ENCODE data around the gene PKHD1. TPM values are rescaled to one million over a fixed set of nuclear protein-coding genes. Genes with fewer than 3 reads are reported as not detected.

Gene PKHD1
- total RNA-seq, 1 donor from 2014 or later, result not detected

GRCh38 chr6:52133324-52133723 lies 45.9 kb upstream of the PKHD1 start:
- H3K27me3 ChIP-seq, result no peaks in the 10 kb centered on the region
- no peak for DNase-seq (ENCODE audit: low spot score in 2 of 2)
- no peak for TF ChIP-seq CTCF (IDR thresholded peaks at IDR 0.05)

GRCh38 chr6:52132292-52132691 lies 44.9 kb upstream of the PKHD1 start:
- DNase-seq (ENCODE audit: low spot score in 2 of 2), result no peak
- Histone ChIP-seq H3K36me3 (no peaks in the 10 kb centered on the region), H3K4me3 (no peak overlapping the region), H3K9me3 (no peaks in the 10 kb centered on the region), H3K4me1 (no peaks in the 10 kb centered on the region), H3K27ac (no peak overlapping the region), H3K27me3 (no peaks in the 10 kb centered on the region)
- no peak for TF ChIP-seq CTCF (IDR thresholded peaks at IDR 0.05)
- intact Hi-C loops (cut with DNase I), result no loop called here

More at GRCh38 chr6:52133324-52133723, 45.9 kb upstream of the PKHD1 start:
- H3K4me3 ChIP-seq, result no peak overlapping the region
- H3K36me3 ChIP-seq, result no peaks in the 10 kb centered on the region
- no peak overlapping the region for H3K27ac ChIP-seq
- no peaks in the 10 kb centered on the region for H3K9me3 ChIP-seq
- no peaks in the 10 kb centered on the region for H3K4me1 ChIP-seq
- intact Hi-C loops (cut with DNase I), result no loop called here

GRCh38 chr6:52130440-52130839 lies 43.0 kb upstream of the PKHD1 start:
- Histone ChIP-seq H3K4me3 (no peak overlapping the region), H3K27ac (no peak overlapping the region), H3K36me3 (no peaks in the 10 kb centered on the region), H3K4me1 (no peaks in the 10 kb centered on the region), H3K9me3 (no peaks in the 10 kb centered on the region), H3K27me3 (no peaks in the 10 kb centered on the region)
- intact Hi-C loops (cut with DNase I), result no loop called here
- DNase-seq (ENCODE audit: low spot score in 2 of 2), result no peak
- TF ChIP-seq CTCF (IDR thresholded peaks at IDR 0.05), result no peak

- Histone ChIP-seq H3K4me3 (no peak overlapping the region), H3K27ac (no peak overlapping the region), H3K9me3 (no peaks in the 10 kb centered on the region), H3K27me3 (no peaks in the 10 kb centered on the region), H3K4me1 (no peaks in the 10 kb centered on the region), H3K36me3 (no peaks in the 10 kb centered on the region)
- TF ChIP-seq CTCF (IDR thresholded peaks at IDR 0.05), result no peak
- no peak for DNase-seq (ENCODE audit: low spot score in 2 of 2)
- intact Hi-C loops (cut with DNase I), result no loop called here
Observed at GRCh38 chr6:52127957-52128356, 40.5 kb upstream of the PKHD1 start.

- no peak for TF ChIP-seq CTCF (IDR thresholded peaks at IDR 0.05)
- intact Hi-C loops (cut with DNase I), result no loop called here
- Histone ChIP-seq H3K27me3 (no peaks in the 10 kb centered on the region), H3K9me3 (no peaks in the 10 kb centered on the region), H3K27ac (no peak overlapping the region), H3K36me3 (no peaks in the 10 kb centered on the region), H3K4me1 (no peaks in the 10 kb centered on the region), H3K4me3 (no peak overlapping the region)
- DNase-seq (ENCODE audit: low spot score in 2 of 2), result no peak
Observed at GRCh38 chr6:52126231-52126630, 38.8 kb upstream of the PKHD1 start.

GRCh38 chr6:52125572-52125971 lies 38.2 kb upstream of the PKHD1 start:
- DNase-seq (ENCODE audit: low spot score in 2 of 2), result no peak
- intact Hi-C loops (cut with DNase I), result no loop called here
- no peak overlapping the region for H3K27ac ChIP-seq
- H3K4me3 ChIP-seq, result no peak overlapping the region
- no peaks in the 10 kb centered on the region for H3K27me3 ChIP-seq
- H3K9me3 ChIP-seq, result no peaks in the 10 kb centered on the region
- no peaks in the 10 kb centered on the region for H3K36me3 ChIP-seq
- no peaks in the 10 kb centered on the region for H3K4me1 ChIP-seq
- no peak for TF ChIP-seq CTCF (IDR thresholded peaks at IDR 0.05)
